HG02884 (cell line): ENCODE data around the gene PIP5KL1.
"Not testable (repeated sequence)": the region's sequence is repeated elsewhere in the genome, so short reads cannot be mapped to it uniquely, and the experiment has no call there.

Experiments used
- ATAC-seq: cut with Tn5 transposase; IDR thresholded peaks from one replicate; pipeline ENCODE4 v1.9.1; 2021; ENCODE audit warnings: mild to moderate bottlenecking, moderate library complexity; ENCODE audit not compliant: unreplicated experiment

PIP5KL1 gene

GRCh38 chr9:127896395-127897192, 34.0 kb downstream of the PIP5KL1 start:
- ATAC-seq: no peak

- no peak for ATAC-seq
Observed at GRCh38 chr9:127895811-127896210, 34.8 kb downstream of the PIP5KL1 start.

DNA sequence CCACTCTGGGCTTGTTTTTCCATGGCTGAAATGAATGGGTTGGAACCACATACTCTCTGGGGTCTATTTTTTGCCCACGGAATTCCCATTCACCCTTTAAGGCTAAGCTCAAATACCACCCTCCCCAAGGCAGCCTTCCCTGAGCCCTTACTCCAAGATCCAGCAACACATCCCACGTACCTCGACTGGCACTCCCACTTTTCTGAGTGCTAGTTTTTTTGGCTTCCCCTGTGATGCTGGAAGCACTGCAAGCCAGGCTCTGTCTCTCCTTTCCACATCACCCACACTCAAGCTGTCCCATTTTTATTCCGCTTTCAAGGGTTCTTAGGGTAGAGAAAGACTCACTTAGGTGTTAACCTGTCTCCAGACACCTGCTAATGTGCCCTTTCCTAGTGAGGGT, 37.2 kb downstream of the PIP5KL1 start:
- no peak for ATAC-seq

- ATAC-seq: no peak
Observed at GRCh38 chr9:127892831-127893230, 37.7 kb downstream of the PIP5KL1 start.

GRCh38 chr9:127890053-127890452, 40.5 kb downstream of the PIP5KL1 start:
- no peak for ATAC-seq

- no peak for ATAC-seq
Observed at GRCh38 chr9:127887792-127888191, 42.8 kb downstream of the PIP5KL1 start.

- ATAC-seq: no peak
Observed at GRCh38 chr9:127886401-127886972, 44.1 kb downstream of the PIP5KL1 start.

- no peak for ATAC-seq
Observed at GRCh38 chr9:127885508-127886281, 44.9 kb downstream of the PIP5KL1 start.

DNA sequence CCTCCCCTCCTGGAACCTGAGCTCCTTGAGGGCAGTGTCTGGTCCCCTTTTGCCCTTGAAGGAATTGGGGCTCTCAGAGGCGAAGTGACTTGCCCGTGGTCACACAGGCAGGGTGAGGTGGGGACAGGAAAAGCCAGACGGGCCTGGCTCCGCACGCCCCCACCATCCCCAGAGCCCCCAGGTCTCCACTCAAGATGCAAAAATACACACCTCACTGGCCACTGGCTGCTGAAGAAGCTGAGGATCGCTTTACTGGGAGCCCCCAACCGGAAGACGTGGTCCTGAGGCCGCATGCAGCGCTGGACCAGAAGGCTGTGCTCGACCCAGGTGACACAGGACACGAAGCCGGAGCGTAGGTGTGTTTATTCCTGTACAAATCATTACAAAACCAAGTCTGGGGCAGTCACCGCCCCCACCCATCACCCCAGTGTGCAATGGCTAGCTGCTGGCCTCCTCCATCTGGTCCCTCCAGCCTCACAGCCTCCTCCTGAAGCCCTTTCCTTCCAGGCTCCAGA, 45.5 kb downstream of the PIP5KL1 start:
- ATAC-seq: no peak

GRCh38 chr9:127884427-127884911, 46.1 kb downstream of the PIP5KL1 start:
- no peak for ATAC-seq

DNA sequence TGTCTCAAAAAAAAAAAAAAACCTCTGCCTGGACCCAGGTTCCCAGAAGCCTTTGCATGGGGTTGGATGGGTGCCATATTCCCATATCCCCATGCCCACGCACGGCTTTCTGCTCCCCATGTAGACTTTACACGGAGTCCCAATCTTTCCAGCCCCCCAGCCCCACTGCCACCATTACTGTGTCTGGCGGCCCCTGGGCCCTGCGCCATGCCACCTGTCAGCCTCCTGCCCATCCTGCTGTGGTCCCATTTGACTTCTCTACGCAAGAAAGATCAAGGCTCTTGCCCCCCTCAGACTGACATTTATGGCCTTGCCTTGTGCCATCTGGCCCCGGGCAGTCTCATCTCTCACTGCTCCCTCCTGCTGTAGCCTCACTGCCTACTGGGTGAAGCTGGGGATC, 46.6 kb downstream of the PIP5KL1 start:
- no peak for ATAC-seq

DNA sequence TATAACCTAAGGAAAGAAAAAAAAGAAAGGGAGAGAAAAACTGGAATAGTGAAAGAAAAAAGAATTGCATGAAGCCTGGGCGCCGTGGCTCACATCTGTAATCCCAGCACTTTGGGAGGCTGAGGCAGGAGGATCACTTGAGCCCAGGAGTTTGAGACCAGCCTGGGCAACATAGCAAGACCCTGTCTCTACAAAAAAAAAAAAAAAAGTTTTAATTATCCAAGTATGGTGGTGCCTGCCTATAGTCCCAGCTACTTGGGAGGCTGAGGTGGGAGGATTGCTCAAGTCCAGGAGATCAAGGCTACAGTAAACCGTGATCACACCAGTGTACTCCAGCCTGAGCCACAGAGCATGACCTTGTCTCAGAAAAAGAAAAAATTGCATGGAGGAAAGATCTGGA, 48.9 kb downstream of the PIP5KL1 start:
- not testable (repeated sequence) for ATAC-seq

DNA sequence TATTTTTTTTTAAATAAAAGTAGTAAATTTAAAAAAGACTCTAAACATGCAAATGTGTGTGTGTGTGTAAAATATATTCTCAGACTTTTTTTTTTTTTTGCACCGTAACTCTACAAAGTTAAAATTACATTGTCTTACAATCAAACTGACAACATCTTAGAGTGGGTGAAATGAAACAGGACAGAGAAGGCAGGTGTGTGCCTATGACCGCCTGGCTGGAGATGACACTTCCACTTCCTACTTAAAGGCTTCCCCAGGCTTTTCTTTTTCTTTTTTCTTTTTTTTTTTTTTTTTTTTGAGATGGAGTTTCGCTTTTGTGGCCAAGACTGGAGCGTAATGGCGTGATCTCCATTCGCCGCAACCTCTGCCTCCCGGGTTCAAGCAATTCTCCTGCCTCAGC, 50.4 kb downstream of the PIP5KL1 start:
- ATAC-seq: no peak

GRCh38 chr9:127878652-127879390, 51.8 kb downstream of the PIP5KL1 start:
- no peak for ATAC-seq

GRCh38 chr9:127878001-127878651, 52.5 kb downstream of the PIP5KL1 start:
- ATAC-seq: no peak

DNA sequence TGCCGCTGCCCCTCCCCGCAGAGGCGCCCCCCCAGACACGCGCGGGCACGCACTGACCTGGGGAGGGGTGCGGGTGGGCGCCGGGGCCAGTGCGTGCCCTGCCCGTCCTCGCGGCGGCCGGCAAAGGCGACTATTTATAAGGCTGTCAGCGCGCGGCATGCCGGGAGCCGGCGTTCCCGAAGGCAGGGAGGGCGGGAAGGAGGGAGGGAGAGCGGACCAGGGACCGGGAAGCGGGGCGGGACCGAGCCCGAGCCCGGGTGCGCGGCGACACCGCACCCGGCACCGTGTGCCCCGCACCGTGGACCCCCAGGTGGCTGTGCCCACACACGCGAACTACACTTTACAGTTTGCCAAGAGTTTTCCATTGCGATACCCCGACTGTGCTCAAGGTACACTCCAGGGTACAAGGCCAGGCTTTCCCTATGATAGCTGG, 53.0 kb downstream of the PIP5KL1 start, which contains the start of gene AK1:
Gene AK1 (minus strand): TSS at position 110 of the 433 bp plus-strand sequence. CDS start 3,058 bp downstream, outside the sequence.
- ATAC-seq: no peak

DNA sequence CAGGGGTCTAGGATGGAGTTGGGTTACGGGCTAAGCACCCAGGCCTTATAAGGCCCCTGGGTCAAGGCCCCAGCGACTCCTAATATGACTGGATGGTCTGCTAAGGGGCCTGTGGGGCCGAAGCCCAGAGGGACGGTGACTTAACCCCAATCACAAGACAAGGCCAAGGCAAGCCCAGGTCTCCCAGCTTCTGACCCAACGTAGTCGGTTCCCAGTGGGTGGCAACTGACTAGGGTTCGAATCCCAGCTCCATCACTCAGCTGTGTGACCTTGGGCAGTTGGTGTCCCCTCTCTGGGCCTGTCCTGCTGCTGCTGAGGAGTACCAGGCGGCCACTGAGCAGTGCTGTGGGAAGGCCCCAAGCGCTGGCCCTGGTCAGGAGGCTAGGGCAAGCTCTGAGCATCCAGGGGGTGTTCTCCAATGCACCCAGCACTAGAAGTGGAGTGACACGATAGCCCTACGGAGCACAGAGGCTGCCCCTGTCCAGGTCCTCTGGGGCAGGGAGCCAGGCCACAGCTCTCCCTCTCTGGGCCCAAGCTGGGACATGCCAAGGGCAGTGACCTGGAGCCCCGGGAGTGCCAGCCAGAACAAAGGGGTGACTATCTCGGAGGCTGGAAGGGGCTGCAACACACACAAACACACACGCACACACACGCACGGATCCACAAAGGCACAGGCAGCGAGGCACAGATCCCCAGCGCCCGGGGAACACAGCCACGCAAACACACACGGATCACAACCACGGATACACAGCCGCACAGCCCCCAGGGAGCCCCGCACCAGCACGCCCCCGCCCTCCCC, 53.6 kb downstream of the PIP5KL1 start:
- no peak for ATAC-seq

DNA sequence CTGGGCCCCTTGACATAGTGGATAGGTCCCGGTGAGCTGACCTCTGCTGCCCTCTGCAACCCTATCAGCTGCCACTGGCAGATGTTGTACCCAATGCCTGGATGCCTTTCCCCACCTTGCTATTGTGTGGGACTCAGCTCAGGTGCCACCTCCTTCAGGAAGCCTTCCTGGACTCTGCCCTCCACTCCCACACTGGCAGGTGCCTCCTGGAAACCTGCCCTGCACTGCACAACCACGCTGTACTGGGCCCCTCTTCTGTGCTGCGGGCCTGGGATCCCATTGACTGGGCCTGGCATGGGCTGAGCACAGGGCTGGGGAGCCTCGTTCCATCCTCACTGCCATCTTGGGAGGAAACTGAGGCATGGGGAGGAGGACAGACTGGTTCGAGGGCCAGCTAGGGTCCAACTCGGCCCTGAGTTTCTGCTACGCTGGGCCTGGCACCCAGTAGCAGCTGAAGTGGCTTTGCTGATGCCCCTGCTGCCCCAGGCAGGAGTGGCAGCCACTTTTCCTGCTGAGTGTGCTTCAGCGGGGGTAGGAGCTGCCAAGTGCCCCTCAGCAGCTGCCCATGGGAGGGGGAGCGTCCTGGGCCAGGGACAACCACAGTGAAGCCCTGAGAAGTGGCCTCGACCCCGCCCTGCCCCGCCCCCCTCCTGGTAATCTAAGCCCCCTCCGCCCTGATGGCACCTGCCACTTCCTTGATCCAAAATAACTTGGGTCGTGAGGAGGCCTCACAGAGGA, 54.4 kb downstream of the PIP5KL1 start:
- no peak for ATAC-seq
